ENCODE measurements around the gene GASK1A. TPM values are rescaled to one million over a fixed set of nuclear protein-coding genes. Genes with fewer than 3 reads are reported as not detected.

The GASK1A gene
- total RNA-seq, 1 experiment from 2014 or later: 1.9 TPM

DNA sequence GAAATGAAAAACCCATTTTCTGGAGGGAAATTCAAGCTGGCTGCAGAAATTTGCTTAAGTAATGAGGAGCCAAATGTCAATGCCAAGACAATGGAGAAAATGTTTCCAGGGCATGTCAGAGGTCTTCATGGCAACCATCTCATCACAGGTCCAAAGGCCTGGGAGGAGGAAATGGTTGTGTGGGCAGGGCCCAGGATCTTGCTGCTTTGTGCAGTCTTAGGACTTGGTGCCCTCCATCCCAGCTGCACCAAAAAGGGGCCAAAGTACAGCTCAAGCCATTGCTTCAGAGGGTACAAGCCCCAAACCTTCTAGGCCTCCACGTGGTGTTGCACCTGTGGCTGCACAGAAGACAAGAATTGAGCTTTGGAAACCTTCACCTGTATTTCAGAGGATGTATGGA lies 67.5 kb downstream of the GASK1A start:
- no peaks in the 10 kb centered on the region for H3K79me2 ChIP-seq (ENCODE audit: low read length)
- BruUV-seq (replicated peaks): no TSS peak
- intact Hi-C loops (cut with micrococcal nuclease): no loop called here

DNA sequence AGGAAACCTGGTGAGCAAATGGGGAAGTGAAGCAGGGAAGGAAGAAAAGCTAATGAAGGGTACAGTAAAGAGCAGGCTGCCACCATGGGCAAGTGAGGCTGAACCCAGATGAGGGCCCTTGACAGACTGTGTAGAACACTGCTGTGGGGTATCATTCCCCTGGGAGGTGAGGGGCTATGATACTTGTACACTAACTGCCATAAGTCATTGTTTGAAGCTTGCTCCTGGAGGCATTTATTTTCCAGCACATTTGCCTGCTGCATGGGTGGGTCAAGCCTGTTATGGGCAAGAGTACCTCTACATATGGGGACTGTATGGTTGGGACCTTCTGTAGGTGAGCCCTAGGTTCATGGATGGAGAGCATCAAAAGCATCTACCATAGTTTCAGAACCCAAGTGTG lies 69.4 kb downstream of the GASK1A start:
- Histone ChIP-seq H3K79me2 (ENCODE audit: low read length) (no peaks in the 10 kb centered on the region), H3K4me3 (ENCODE audit: low read length) (no peak overlapping the region), H3K4me2 (ENCODE audit: low read length) (no peak overlapping the region), H3K27ac (ENCODE audit: low read length) (no peak overlapping the region), H2AFZ (ENCODE audit: low read length) (no peak overlapping the region), H3K9me3 (ENCODE audit: low read length) (peaks cover 12% of the 10 kb centered on the region; the same call in 1 of the 2 replicates), H3K9ac (ENCODE audit: low read length) (no peak overlapping the region), H3K9me2 (replicated peaks; ENCODE audit: low read length) (no peaks in the 10 kb centered on the region), H3K36me3 (ENCODE audit: low read depth, low read length) (no peaks in the 10 kb centered on the region), H4K20me1 (ENCODE audit: low read length) (no peaks in the 10 kb centered on the region), H3K4me1 (ENCODE audit: insufficient read depth, low read length) (no peaks in the 10 kb centered on the region), H3K27me3 (ENCODE audit: low read length) (0 out of 2 replicates have a peak, but pooled peaks cover 8% of the 10 kb centered on the region), H3F3A (ENCODE audit: low read length, unreplicated experiment) (no peaks in the 10 kb centered on the region)
- ChIA-PET POLR2A (ENCODE audit: unreplicated experiment) (no interaction called here), CTCF (no interaction called here)
- BruUV-seq (replicated peaks): no TSS peak
- ATAC-seq (no peak), DNase-seq (no peak)
- intact Hi-C loops (cut with micrococcal nuclease): no loop called here
- TF ChIP-seq EZH2 (IDR thresholded peaks at IDR 0.05; ENCODE audit: low read length, unreplicated experiment) (no peak), EZH2phosphoT487 (IDR thresholded peaks at IDR 0.05; ENCODE audit: borderline replicate concordance, low read length) (no peak)
- TF ChIP-seq, protein P1, sequence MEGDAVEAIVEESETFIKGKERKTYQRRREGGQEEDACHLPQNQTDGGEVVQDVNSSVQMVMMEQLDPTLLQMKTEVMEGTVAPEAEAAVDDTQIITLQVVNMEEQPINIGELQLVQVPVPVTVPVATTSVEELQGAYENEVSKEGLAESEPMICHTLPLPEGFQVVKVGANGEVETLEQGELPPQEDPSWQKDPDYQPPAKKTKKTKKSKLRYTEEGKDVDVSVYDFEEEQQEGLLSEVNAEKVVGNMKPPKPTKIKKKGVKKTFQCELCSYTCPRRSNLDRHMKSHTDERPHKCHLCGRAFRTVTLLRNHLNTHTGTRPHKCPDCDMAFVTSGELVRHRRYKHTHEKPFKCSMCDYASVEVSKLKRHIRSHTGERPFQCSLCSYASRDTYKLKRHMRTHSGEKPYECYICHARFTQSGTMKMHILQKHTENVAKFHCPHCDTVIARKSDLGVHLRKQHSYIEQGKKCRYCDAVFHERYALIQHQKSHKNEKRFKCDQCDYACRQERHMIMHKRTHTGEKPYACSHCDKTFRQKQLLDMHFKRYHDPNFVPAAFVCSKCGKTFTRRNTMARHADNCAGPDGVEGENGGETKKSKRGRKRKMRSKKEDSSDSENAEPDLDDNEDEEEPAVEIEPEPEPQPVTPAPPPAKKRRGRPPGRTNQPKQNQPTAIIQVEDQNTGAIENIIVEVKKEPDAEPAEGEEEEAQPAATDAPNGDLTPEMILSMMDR (conservative IDR thresholded peaks at IDR 0.05; ENCODE audit: low read depth, low read length): no peak

More for the DNA sequence above, 67.5 kb downstream of the GASK1A start:
- no peaks in the 10 kb centered on the region for H4K20me1 ChIP-seq (ENCODE audit: low read length)
- TF ChIP-seq EZH2 (IDR thresholded peaks at IDR 0.05; ENCODE audit: low read length, unreplicated experiment) (no peak), EZH2phosphoT487 (IDR thresholded peaks at IDR 0.05; ENCODE audit: borderline replicate concordance, low read length) (no peak)
- TF ChIP-seq, protein P1 (conservative IDR thresholded peaks at IDR 0.05; ENCODE audit: low read depth, low read length): no peak
- peaks cover 12% of the 10 kb centered on the region; the same call in 1 of the 2 replicates for H3K9me3 ChIP-seq (ENCODE audit: low read length)
- no peak overlapping the region for H3K27ac ChIP-seq (ENCODE audit: low read length)
- no peaks in the 10 kb centered on the region for H3K9me2 ChIP-seq (replicated peaks; ENCODE audit: low read length)
- H3K4me3 ChIP-seq (ENCODE audit: low read length): no peak overlapping the region
- ChIA-PET POLR2A (ENCODE audit: unreplicated experiment) (no interaction called here), CTCF (no interaction called here)
- H3K4me1 ChIP-seq (ENCODE audit: insufficient read depth, low read length): no peaks in the 10 kb centered on the region
- H3K9ac ChIP-seq (ENCODE audit: low read length): no peak overlapping the region
- DNase-seq: no peak
- no peaks in the 10 kb centered on the region for H3F3A ChIP-seq (ENCODE audit: low read length, unreplicated experiment)
- ATAC-seq: no peak
- H2AFZ ChIP-seq (ENCODE audit: low read length): no peak overlapping the region
- no peak overlapping the region for H3K4me2 ChIP-seq (ENCODE audit: low read length)
- no peaks in the 10 kb centered on the region for H3K36me3 ChIP-seq (ENCODE audit: low read depth, low read length)
- no peaks in the 10 kb centered on the region for H3K27me3 ChIP-seq (ENCODE audit: low read length)

DNA sequence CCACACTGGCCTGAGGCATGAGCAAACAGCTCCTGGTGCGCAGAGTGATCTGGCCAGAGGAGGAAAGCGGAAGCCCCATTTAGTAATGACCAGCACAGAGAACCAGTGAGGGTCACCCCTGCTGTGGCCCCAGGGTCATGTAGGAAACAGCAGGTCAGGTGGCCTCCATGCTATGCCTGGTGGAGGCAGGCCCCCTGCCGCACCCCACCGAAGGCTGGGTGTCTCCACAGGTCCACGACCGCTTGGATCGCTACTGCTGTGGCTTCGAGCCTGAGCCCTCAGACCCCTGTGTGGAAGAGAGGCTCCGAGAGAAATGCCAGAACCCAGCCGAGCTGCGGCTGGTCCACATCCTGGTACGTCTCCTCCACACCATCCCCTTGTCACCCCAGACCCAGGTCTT lies 74.2 kb downstream of the GASK1A start:
- no peak overlapping the region for H3K27ac ChIP-seq (ENCODE audit: low read length)
- no peak overlapping the region for H2AFZ ChIP-seq (ENCODE audit: low read length)
- H3K4me1 ChIP-seq (ENCODE audit: insufficient read depth, low read length): no peaks in the 10 kb centered on the region
- peaks cover 12% of the 10 kb centered on the region; the same call in 1 of the 2 replicates for H3K9me3 ChIP-seq (ENCODE audit: low read length)
- no peak overlapping the region for H3K4me3 ChIP-seq (ENCODE audit: low read length)
- H3K27me3 ChIP-seq (ENCODE audit: low read length): peaks cover 18% of the 10 kb centered on the region
- BruUV-seq (replicated peaks): no TSS peak
- ChIA-PET POLR2A (ENCODE audit: unreplicated experiment) (no interaction called here), CTCF (no interaction called here)
- no peak overlapping the region for H3K9ac ChIP-seq (ENCODE audit: low read length)
- ATAC-seq: no peak
- H4K20me1 ChIP-seq (ENCODE audit: low read length): no peaks in the 10 kb centered on the region
- no peak for DNase-seq
- no peaks in the 10 kb centered on the region for H3K79me2 ChIP-seq (ENCODE audit: low read length)
- H3K36me3 ChIP-seq (ENCODE audit: low read depth, low read length): no peaks in the 10 kb centered on the region
- intact Hi-C loops (cut with micrococcal nuclease): no loop called here
- H3K4me2 ChIP-seq (ENCODE audit: low read length): no peak overlapping the region
- no peak for TF ChIP-seq EZH2phosphoT487 (IDR thresholded peaks at IDR 0.05; ENCODE audit: borderline replicate concordance, low read length)
- TF ChIP-seq EZH2 (IDR thresholded peaks at IDR 0.05; ENCODE audit: low read length, unreplicated experiment): no peak
- TF ChIP-seq, protein P1 (conservative IDR thresholded peaks at IDR 0.05; ENCODE audit: low read depth, low read length): no peak
- H3K9me2 ChIP-seq (replicated peaks; ENCODE audit: low read length): no peaks in the 10 kb centered on the region
- H3F3A ChIP-seq (ENCODE audit: low read length, unreplicated experiment): no peaks in the 10 kb centered on the region
